ENCODE data around the gene SIM2. TPM values are rescaled to one million over a fixed set of nuclear protein-coding genes. Genes with fewer than 3 reads are reported as not detected.

The SIM2 gene
- total RNA-seq, 4 donors from 2014 or later: 0.47 to 2.3 TPM; not detected in 2

- Histone ChIP-seq H3K9me3 (peaks cover 0 to 16% (median 0%) of the 10 kb centered on the region in 3 donors), H3K36me3 (no peaks in the 10 kb centered on the region), H3K4me1 (no peaks in the 10 kb centered on the region), H3K27me3 (no peaks in the 10 kb centered on the region), H3K4me3 (no peak overlapping the region), H3K27ac (no peak overlapping the region)
- 63 to 84% methylated on average over 2 to 16 of the region's 21 CpGs for WGBS, 2 donors (ENCODE audit: low coverage in 1 of 2)
- TF ChIP-seq CTCF (IDR thresholded peaks at IDR 0.05) (no peak), POLR2AphosphoS5 (IDR thresholded peaks at IDR 0.05) (no peak), POLR2A (IDR thresholded peaks at IDR 0.05) (no peak), EP300 (IDR thresholded peaks at IDR 0.05) (no peak)
- no peak for ATAC-seq
These were observed 93.0 kb downstream of the SIM2 start for GRCh38 chr21:36791695-36792470.

GRCh38 chr21:36792505-36792967 lies 93.6 kb downstream of the SIM2 start:
- H3K27me3 ChIP-seq: no peaks in the 10 kb centered on the region
- TF ChIP-seq POLR2A (IDR thresholded peaks at IDR 0.05) (no peak), POLR2AphosphoS5 (IDR thresholded peaks at IDR 0.05) (no peak), CTCF (IDR thresholded peaks at IDR 0.05) (no peak), EP300 (IDR thresholded peaks at IDR 0.05) (no peak)
- H3K36me3 ChIP-seq: no peaks in the 10 kb centered on the region
- ATAC-seq: no peak
- 66 to 82% methylated on average over 4 of the region's 6 CpGs for WGBS, 2 donors (ENCODE audit: low coverage in 1 of 2)
- no peak overlapping the region for H3K4me3 ChIP-seq
- no peaks in the 10 kb centered on the region for H3K4me1 ChIP-seq
- no peak overlapping the region for H3K27ac ChIP-seq
- H3K9me3 ChIP-seq: peaks cover 0 to 19% (median 0%) of the 10 kb centered on the region in 3 donors

GRCh38 chr21:36796070-36796469 lies 97.2 kb downstream of the SIM2 start:
- no peaks in the 10 kb centered on the region for H3K4me1 ChIP-seq
- no peak for ATAC-seq
- no peak overlapping the region for H3K27ac ChIP-seq
- TF ChIP-seq CTCF (IDR thresholded peaks at IDR 0.05) (no peak), POLR2AphosphoS5 (IDR thresholded peaks at IDR 0.05) (no peak), EP300 (IDR thresholded peaks at IDR 0.05) (no peak), POLR2A (IDR thresholded peaks at IDR 0.05) (no peak)
- no peaks in the 10 kb centered on the region for H3K36me3 ChIP-seq
- no peak overlapping the region for H3K4me3 ChIP-seq
- H3K27me3 ChIP-seq: no peaks in the 10 kb centered on the region
- WGBS, 2 donors (ENCODE audit: low coverage in 1 of 2): 85 to 93% methylated on average over 2 of the region's 2 CpGs
- H3K9me3 ChIP-seq: peaks cover 0 to 35% (median 0%) of the 10 kb centered on the region in 3 donors

GRCh38 chr21:36798491-36798890 lies 99.6 kb downstream of the SIM2 start:
- H3K27ac ChIP-seq: no peak overlapping the region
- H3K36me3 ChIP-seq: peaks cover 0 to 3% of the 10 kb centered on the region in 2 donors
- H3K27me3 ChIP-seq: no peaks in the 10 kb centered on the region
- H3K4me1 ChIP-seq: no peaks in the 10 kb centered on the region
- ATAC-seq: no peak
- H3K4me3 ChIP-seq: no peak overlapping the region
- TF ChIP-seq POLR2A (IDR thresholded peaks at IDR 0.05): no peak
- no peak for TF ChIP-seq POLR2AphosphoS5 (IDR thresholded peaks at IDR 0.05)
- no peak for TF ChIP-seq CTCF (IDR thresholded peaks at IDR 0.05)
- H3K9me3 ChIP-seq: peaks cover 0 to 35% (median 0%) of the 10 kb centered on the region in 3 donors

Other genes starting within 250 kb of the SIM2 start
- under 1 TPM in 1 of 4 donors, not detected in 3; 0.15 TPM for gene CLDN14, start 219.0 kb upstream of the SIM2 start, total RNA-seq

Data from gastroesophageal sphincter (tissue), 4 donors.